Upper lobe of left lung (tissue), 4 donors: ENCODE data around the gene PDGFD.

ENCODE experiments used
- CTCF ChIP-seq, 6 experiments: fragments of 450-650 bp in 4 of 6; fragments of 200-600 bp in 2 of 6; sonication (generic) in 2 of 6; IDR thresholded peaks; one replicate each; pipeline ENCODE4 v1.5.1; 2016 to 2019; ENCODE audit warnings: antibody characterized with exemption in 6 of 6
- EP300 ChIP-seq, 4 donors: sonication (generic); formaldehyde crosslinking; IDR thresholded peaks; one replicate each; pipeline ENCODE4 v1.5.1; 2017; ENCODE audit warnings: antibody characterized with exemption in 4 of 4, control low read depth in 2 of 4
- POLR2A ChIP-seq, 4 donors: fragments of 450-650 bp; IDR thresholded peaks; one replicate each; pipeline ENCODE4 v1.5.1; 2016 to 2017; ENCODE audit warnings: antibody characterized with exemption in 4 of 4, mild to moderate bottlenecking in 2 of 4
- POLR2AphosphoS5 ChIP-seq, 2 donors: sonication (generic); formaldehyde crosslinking; IDR thresholded peaks; one replicate each; pipeline ENCODE4 v1.5.1; 2017; ENCODE audit warnings: antibody characterized with exemption in 2 of 2

- TF ChIP-seq POLR2AphosphoS5 (IDR thresholded peaks at IDR 0.05), result no peak
- no peak for TF ChIP-seq CTCF (IDR thresholded peaks at IDR 0.05)
- no peak for TF ChIP-seq POLR2A (IDR thresholded peaks at IDR 0.05)
- no peak for TF ChIP-seq EP300 (IDR thresholded peaks at IDR 0.05)
Measured at GRCh38 chr11:103910721-103911120, 253.2 kb downstream of the PDGFD start.
